ENCODE results near the gene TNFSF15. TPM values are rescaled to one million over a fixed set of nuclear protein-coding genes. Genes with fewer than 3 reads are reported as not detected.
"Not testable (repeated sequence)": the region's sequence is repeated elsewhere in the genome, so short reads cannot be mapped to it uniquely, and the experiment has no call there.

The TNFSF15 gene
- polyA plus RNA-seq, 3 donors: 0.07 to 1.1 (median 0.11) TPM

DNA sequence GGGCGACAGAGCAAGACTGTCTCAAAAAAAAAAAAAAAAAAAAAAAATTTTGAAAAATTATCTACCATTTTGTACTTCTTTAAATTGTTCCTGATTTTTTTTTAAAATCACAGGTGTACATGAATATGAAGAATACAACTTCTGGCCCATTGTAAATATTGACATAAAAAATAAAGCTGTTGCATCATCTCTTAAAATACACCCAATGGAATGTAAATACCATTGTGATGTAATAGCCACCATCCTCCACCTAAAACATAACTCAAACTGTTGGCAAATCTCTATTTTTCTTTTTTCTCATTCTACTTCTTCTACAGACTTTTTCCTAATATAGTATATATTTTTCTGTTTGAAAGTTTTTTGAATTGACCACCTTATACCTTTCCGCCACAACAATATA is 62.9 kb downstream of the TNFSF15 start:
- Histone ChIP-seq H3K79me2 (ENCODE audit: insufficient read depth, low read length) (no peaks in the 10 kb centered on the region), H4K20me1 (ENCODE audit: insufficient read depth, low read length) (no peaks in the 10 kb centered on the region), H3K9me3 (replicated peaks in 1 of 2; ENCODE audit: control insufficient read depth in 1 of 2, insufficient read depth in 1 of 2, low read length in 2 of 2) (no peaks in the 10 kb centered on the region), H3K36me3 (replicated peaks in 1 of 2; ENCODE audit: control insufficient read depth in 1 of 2, insufficient read depth in 2 of 2, low read length in 2 of 2) (no peaks in the 10 kb centered on the region), H2AFZ (ENCODE audit: insufficient read depth, low read depth, low read length, poor library complexity, severe bottlenecking) (no peak overlapping the region), H3K27me3 (ENCODE audit: control insufficient read depth in 2 of 2, insufficient read depth in 2 of 2, low read length in 2 of 2) (no peaks in the 10 kb centered on the region), H3K4me2 (replicated peaks; ENCODE audit: extremely low read depth, low read length, poor library complexity, severe bottlenecking) (no peak overlapping the region), H3K4me1 (ENCODE audit: control insufficient read depth in 1 of 2, insufficient read depth in 2 of 2, low read length in 2 of 2) (peaks cover 17 to 25% of the 10 kb centered on the region in 2 donors), H3K27ac (ENCODE audit: low read depth in 1 of 2, low read length in 2 of 2) (no peak overlapping the region), H3K9ac (ENCODE audit: insufficient read depth, low read length, poor library complexity, severe bottlenecking) (no peak overlapping the region), H3K4me3 (replicated peaks in 1 of 3; ENCODE audit: low read depth in 2 of 3, low read length in 3 of 3) (no peak overlapping the region)
- H3K27me3 Mint-ChIP-seq (ENCODE audit: low read depth in 3 of 3): peaks cover 0 to 3% (median 3%) of the 10 kb centered on the region in 3 donors
- H3K27ac Mint-ChIP-seq: no peak overlapping the region
- TF ChIP-seq, protein P1, sequence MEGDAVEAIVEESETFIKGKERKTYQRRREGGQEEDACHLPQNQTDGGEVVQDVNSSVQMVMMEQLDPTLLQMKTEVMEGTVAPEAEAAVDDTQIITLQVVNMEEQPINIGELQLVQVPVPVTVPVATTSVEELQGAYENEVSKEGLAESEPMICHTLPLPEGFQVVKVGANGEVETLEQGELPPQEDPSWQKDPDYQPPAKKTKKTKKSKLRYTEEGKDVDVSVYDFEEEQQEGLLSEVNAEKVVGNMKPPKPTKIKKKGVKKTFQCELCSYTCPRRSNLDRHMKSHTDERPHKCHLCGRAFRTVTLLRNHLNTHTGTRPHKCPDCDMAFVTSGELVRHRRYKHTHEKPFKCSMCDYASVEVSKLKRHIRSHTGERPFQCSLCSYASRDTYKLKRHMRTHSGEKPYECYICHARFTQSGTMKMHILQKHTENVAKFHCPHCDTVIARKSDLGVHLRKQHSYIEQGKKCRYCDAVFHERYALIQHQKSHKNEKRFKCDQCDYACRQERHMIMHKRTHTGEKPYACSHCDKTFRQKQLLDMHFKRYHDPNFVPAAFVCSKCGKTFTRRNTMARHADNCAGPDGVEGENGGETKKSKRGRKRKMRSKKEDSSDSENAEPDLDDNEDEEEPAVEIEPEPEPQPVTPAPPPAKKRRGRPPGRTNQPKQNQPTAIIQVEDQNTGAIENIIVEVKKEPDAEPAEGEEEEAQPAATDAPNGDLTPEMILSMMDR (IDR thresholded peaks at IDR 0.05): no peak
- no peak for DNase-seq
- no CpG with 5 or more reads among the region's 2 CpGs for WGBS (ENCODE audit: insufficient coverage)
- H3K9me3 Mint-ChIP-seq: no peaks in the 10 kb centered on the region
- H3K4me1 Mint-ChIP-seq: peaks cover 28% of the 10 kb centered on the region
- intact Hi-C loops (cut with micrococcal nuclease): no loop called here
- peaks cover 0 to 2% of the 10 kb centered on the region in 2 donors for H3K36me3 Mint-ChIP-seq
- no peak overlapping the region for H3K4me3 Mint-ChIP-seq

DNA sequence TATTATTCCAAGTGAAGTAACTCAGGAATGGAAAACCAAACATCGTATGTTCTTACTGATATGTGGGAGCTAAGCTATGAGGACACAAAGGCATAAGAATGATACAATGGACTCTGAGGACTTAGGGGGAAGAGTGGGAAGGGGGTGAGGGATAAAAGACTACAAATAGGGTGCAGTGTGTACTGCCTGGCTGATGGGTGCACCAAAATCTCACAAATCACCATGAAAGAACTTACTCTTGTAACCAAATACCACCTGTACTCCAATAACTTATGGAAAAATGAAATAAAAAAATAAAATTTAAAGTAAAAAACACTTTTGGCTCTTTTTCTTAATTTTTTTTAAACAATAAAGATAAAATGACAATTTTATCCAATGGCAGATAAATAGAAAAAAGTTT is 64.3 kb downstream of the TNFSF15 start:
- H3K4me2 ChIP-seq (replicated peaks; ENCODE audit: extremely low read depth, low read length, poor library complexity, severe bottlenecking); H3K9me3 ChIP-seq (replicated peaks in 1 of 2; ENCODE audit: control insufficient read depth in 1 of 2, insufficient read depth in 1 of 2, low read length in 2 of 2); H3K79me2 ChIP-seq (ENCODE audit: insufficient read depth, low read length); H3K9me3 Mint-ChIP-seq; H3K4me3 ChIP-seq (replicated peaks in 1 of 3; ENCODE audit: low read depth in 2 of 3, low read length in 3 of 3); H3K4me3 Mint-ChIP-seq; H3K27ac Mint-ChIP-seq; H3K36me3 Mint-ChIP-seq; H3K27me3 Mint-ChIP-seq (ENCODE audit: low read depth in 3 of 3); H3K27me3 ChIP-seq (ENCODE audit: control insufficient read depth in 2 of 2, insufficient read depth in 2 of 2, low read length in 2 of 2); H3K9ac ChIP-seq (ENCODE audit: insufficient read depth, low read length, poor library complexity, severe bottlenecking); H4K20me1 ChIP-seq (ENCODE audit: insufficient read depth, low read length); H2AFZ ChIP-seq (ENCODE audit: insufficient read depth, low read depth, low read length, poor library complexity, severe bottlenecking); DNase-seq; intact Hi-C loops (cut with micrococcal nuclease); H3K27ac ChIP-seq (ENCODE audit: low read depth in 1 of 2, low read length in 2 of 2); H3K36me3 ChIP-seq (replicated peaks in 1 of 2; ENCODE audit: control insufficient read depth in 1 of 2, insufficient read depth in 2 of 2, low read length in 2 of 2): not testable (repeated sequence)
- WGBS (ENCODE audit: insufficient coverage): no CpG with 5 or more reads among the region's 1 CpG
- peaks cover 28% of the 10 kb centered on the region for H3K4me1 Mint-ChIP-seq
- peaks cover 17 to 25% of the 10 kb centered on the region in 2 donors for H3K4me1 ChIP-seq (ENCODE audit: control insufficient read depth in 1 of 2, insufficient read depth in 2 of 2, low read length in 2 of 2)

All from CD14-positive monocyte (primary cell).